Caco-2 (cell line): ENCODE results near the gene CDKAL1. TPM values are rescaled to one million over a fixed set of nuclear protein-coding genes. Genes with fewer than 3 reads are reported as not detected.

ENCODE experiments used
- BruUV-seq: library from RNA; stranded (reverse); fragments of 400-500 nt; replicated peaks from 2 replicates; lab custom pipeline; 2021; lab: Mats Ljungman, UMichigan
- CTCF ChIA-PET: fragments of 300-600 bp; sonication (Branson Sonifier 250); formaldehyde crosslinking; loops from one replicate; lab custom pipeline; 2022; ENCODE audit warnings: antibody characterized with exemption; lab: Charles Lee
- POLR2A ChIA-PET: fragments of 300-600 bp; sonication (Branson Sonifier 250); formaldehyde crosslinking; loops from one replicate; lab custom pipeline; 2022; ENCODE audit warnings: antibody characterized with exemption; lab: Charles Lee
- DNase-seq, 2 experiments: peaks; one replicate each; pipeline versions ENCODE4 v3.0.0 to v3.0.0-alpha.2; 2020 to 2022
- H3K27me3 ChIP-seq: replicated peaks from 2 replicates; pipeline ENCODE4 v1.6.0; 2011; ENCODE audit warnings: low read length; ENCODE audit not compliant: control insufficient read depth, insufficient read depth
- H3K36me3 ChIP-seq: 2 replicates; pipeline ENCODE4 v1.5.1; 2011; ENCODE audit warnings: low read length; ENCODE audit not compliant: control insufficient read depth, insufficient read depth
- H3K4me1 ChIP-seq: fragments of 250-450 bp; sonication (Bioruptor Pico); 2 replicates; pipeline ENCODE4 v1.5.1; 2020; ENCODE audit warnings: mild to moderate bottlenecking
- H3K4me3 ChIP-seq: 2 replicates; pipeline ENCODE4 v1.5.1; 2011; ENCODE audit warnings: low read depth, mild to moderate bottlenecking, control low read depth, low read length
- H3K9me3 ChIP-seq: fragments of 250-450 bp; sonication (Bioruptor Pico); 2 replicates; pipeline ENCODE4 v1.5.1; 2020; ENCODE audit warnings: mild to moderate bottlenecking, moderate library complexity
- H3K27ac Mint-ChIP-seq: one replicate; pipeline ENCODE4 v1.8.0; 2022; ENCODE audit warnings: mixed read lengths; ENCODE audit not compliant: unreplicated experiment
- H3K27me3 Mint-ChIP-seq: one replicate; pipeline ENCODE4 v1.8.0; 2022; ENCODE audit warnings: mixed read lengths; ENCODE audit not compliant: insufficient read depth, unreplicated experiment
- H3K36me3 Mint-ChIP-seq: one replicate; pipeline ENCODE4 v1.8.0; 2022; ENCODE audit warnings: mild to moderate bottlenecking, mixed read lengths; ENCODE audit not compliant: insufficient read depth, unreplicated experiment
- H3K4me1 Mint-ChIP-seq: one replicate; pipeline ENCODE4 v1.8.0; 2022; ENCODE audit warnings: low read depth, mixed read lengths; ENCODE audit not compliant: unreplicated experiment
- H3K4me3 Mint-ChIP-seq: one replicate; pipeline ENCODE4 v1.8.0; 2022; ENCODE audit warnings: mild to moderate bottlenecking, moderate library complexity, mixed read lengths; ENCODE audit not compliant: unreplicated experiment
- H3K9me3 Mint-ChIP-seq: one replicate; pipeline ENCODE4 v1.8.0; 2022; ENCODE audit warnings: mixed read lengths; ENCODE audit not compliant: unreplicated experiment
- CTCF ChIP-seq, 2 experiments: fragments of 200-600 bp in 1 of 2; IDR thresholded peaks; 1 replicate in 1 of 2; 2 replicates in 1 of 2; pipeline versions ENCODE4 v1.5.1 to v1.8.0; 2011 to 2022; ENCODE audit warnings: antibody characterized with exemption in 1 of 2, control low read depth in 1 of 2, inconsistent platforms in 1 of 2, low read depth in 1 of 2, low read length in 1 of 2, mild to moderate bottlenecking in 1 of 2, moderate library complexity in 1 of 2; ENCODE audit not compliant: insufficient read depth in 1 of 2, severe bottlenecking in 1 of 2, unreplicated experiment in 1 of 2
- intact Hi-C: fragments of 100-400 bp; cut with micrococcal nuclease; formaldehyde crosslinking; loops from one replicate; pipeline ENCODE4 v1.10.0; 2022; ENCODE audit not compliant: unreplicated experiment
- total RNA-seq: library from RNA; stranded (reverse); gene quantifications from 2 replicates; pipeline ENCODE4 v1.2.3, GENCODE V29; 2022

The CDKAL1 gene
- total RNA-seq, 1 experiment from 2014 or later, result 18.7 TPM

- Histone ChIP-seq H3K36me3 (no peaks in the 10 kb centered on the region), H3K4me3 (no peak overlapping the region), H3K9me3 (no peaks in the 10 kb centered on the region), H3K27me3 (no peaks in the 10 kb centered on the region), H3K4me1 (peaks cover 7% of the 10 kb centered on the region)
- intact Hi-C loops, result no loop called here
- DNase-seq, result no peak
- Mint-ChIP-seq H3K27ac (no peak overlapping the region), H3K27me3 (no peaks in the 10 kb centered on the region), H3K4me1 (peaks cover 22% of the 10 kb centered on the region), H3K4me3 (no peak overlapping the region), H3K36me3 (peaks cover 6% of the 10 kb centered on the region), H3K9me3 (no peaks in the 10 kb centered on the region)
- peak in 1 of 2 experiments; percentile 2 for TF ChIP-seq CTCF (IDR thresholded peaks at IDR 0.05; ENCODE audit: insufficient read depth in 1 of 2, low read depth in 1 of 2, low read length in 1 of 2, severe bottlenecking in 1 of 2, unreplicated experiment in 1 of 2)
- POLR2A ChIA-PET, result no interaction called here
- BruUV-seq, result no TSS peak
- CTCF ChIA-PET, result no interaction called here
Observed at GRCh38 chr6:20839630-20840029, 305.4 kb downstream of the CDKAL1 start.

GRCh38 chr6:20840675-20841074 lies 306.4 kb downstream of the CDKAL1 start:
- POLR2A ChIA-PET, result no interaction called here
- H3K4me3 ChIP-seq, result no peak overlapping the region
- Mint-ChIP-seq H3K27ac (no peak overlapping the region), H3K27me3 (no peaks in the 10 kb centered on the region), H3K4me3 (no peak overlapping the region), H3K4me1 (peaks cover 15% of the 10 kb centered on the region), H3K36me3 (peaks cover 6% of the 10 kb centered on the region), H3K9me3 (no peaks in the 10 kb centered on the region)
- no peaks in the 10 kb centered on the region for H3K36me3 ChIP-seq
- intact Hi-C loops, result no loop called here
- no TSS peak for BruUV-seq
- CTCF ChIA-PET, result no interaction called here
- no peak for DNase-seq
- H3K27me3 ChIP-seq, result no peaks in the 10 kb centered on the region
- no peak for TF ChIP-seq CTCF (IDR thresholded peaks at IDR 0.05; ENCODE audit: insufficient read depth in 1 of 2, low read depth in 1 of 2, low read length in 1 of 2, severe bottlenecking in 1 of 2, unreplicated experiment in 1 of 2)
- peaks cover 7% of the 10 kb centered on the region for H3K4me1 ChIP-seq
- H3K9me3 ChIP-seq, result no peaks in the 10 kb centered on the region

GRCh38 chr6:20841806-20842205 lies 307.5 kb downstream of the CDKAL1 start:
- intact Hi-C loops, result no loop called here
- Mint-ChIP-seq H3K4me3 (no peak overlapping the region), H3K27me3 (no peaks in the 10 kb centered on the region), H3K36me3 (peaks cover 6% of the 10 kb centered on the region), H3K4me1 (peaks cover 15% of the 10 kb centered on the region), H3K27ac (no peak overlapping the region), H3K9me3 (no peaks in the 10 kb centered on the region)
- CTCF ChIA-PET, result no interaction called here
- Histone ChIP-seq H3K4me1 (peaks cover 7% of the 10 kb centered on the region), H3K27me3 (no peaks in the 10 kb centered on the region), H3K9me3 (no peaks in the 10 kb centered on the region), H3K4me3 (no peak overlapping the region), H3K36me3 (no peaks in the 10 kb centered on the region)
- DNase-seq, result no peak
- TF ChIP-seq CTCF (IDR thresholded peaks at IDR 0.05; ENCODE audit: insufficient read depth in 1 of 2, low read depth in 1 of 2, low read length in 1 of 2, severe bottlenecking in 1 of 2, unreplicated experiment in 1 of 2), result no peak
- POLR2A ChIA-PET, result no interaction called here
- no TSS peak for BruUV-seq
